T-helper 1 cell (primary cell): ENCODE results near the gene PPP1R1B.
A peak's percentile ranks its signal among the peaks of the same experiment; 100 is the strongest.

Experiments used
- DNase-seq, 5 donors: peaks; one replicate each; pipeline ENCODE4 v3.0.0-alpha.2; 2012 to 2020

PPP1R1B gene

DNA sequence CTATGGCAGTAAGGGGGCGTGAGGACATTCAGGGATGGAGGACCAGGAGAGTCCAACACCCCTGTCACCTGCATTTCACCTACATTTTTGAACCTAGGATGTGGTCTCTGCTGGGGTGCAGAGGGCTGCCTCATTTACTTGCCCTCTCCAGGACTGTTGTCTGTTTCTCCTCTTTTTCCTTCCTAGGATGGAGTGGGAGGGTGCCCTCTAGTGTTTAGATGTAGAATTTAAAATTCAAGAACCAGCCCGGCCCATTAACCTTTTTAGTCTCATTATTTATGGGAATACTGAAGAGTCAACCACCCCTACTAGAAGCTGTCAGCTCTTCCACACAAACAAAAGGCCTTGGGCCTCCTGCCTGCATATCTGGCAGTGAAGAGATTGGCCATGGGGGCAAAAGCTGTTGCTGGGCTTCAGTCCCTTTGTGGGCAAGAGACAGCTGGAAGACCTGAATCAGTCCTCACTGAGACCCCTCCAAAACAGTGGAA, 7.7 kb downstream of the PPP1R1B start:
- DNase-seq = peak in 1 of 5 donors; percentile 37

DNA sequence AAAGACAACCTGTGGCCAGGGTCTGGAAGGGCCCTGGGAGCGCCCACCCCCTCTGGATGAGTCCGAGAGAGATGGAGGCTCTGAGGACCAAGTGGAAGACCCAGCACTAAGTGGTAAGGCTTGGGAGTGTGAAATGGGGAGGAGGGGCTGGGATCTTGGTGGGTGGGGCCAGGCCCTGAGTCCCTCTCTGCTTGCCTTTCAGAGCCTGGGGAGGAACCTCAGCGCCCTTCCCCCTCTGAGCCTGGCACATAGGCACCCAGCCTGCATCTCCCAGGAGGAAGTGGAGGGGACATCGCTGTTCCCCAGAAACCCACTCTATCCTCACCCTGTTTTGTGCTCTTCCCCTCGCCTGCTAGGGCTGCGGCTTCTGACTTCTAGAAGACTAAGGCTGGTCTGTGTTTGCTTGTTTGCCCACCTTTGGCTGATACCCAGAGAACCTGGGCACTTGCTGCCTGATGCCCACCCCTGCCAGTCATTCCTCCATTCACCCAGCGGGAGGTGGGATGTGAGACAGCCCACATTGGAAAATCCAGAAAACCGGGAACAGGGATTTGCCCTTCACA, 8.9 kb downstream of the PPP1R1B start:
- no peak for DNase-seq

DNA sequence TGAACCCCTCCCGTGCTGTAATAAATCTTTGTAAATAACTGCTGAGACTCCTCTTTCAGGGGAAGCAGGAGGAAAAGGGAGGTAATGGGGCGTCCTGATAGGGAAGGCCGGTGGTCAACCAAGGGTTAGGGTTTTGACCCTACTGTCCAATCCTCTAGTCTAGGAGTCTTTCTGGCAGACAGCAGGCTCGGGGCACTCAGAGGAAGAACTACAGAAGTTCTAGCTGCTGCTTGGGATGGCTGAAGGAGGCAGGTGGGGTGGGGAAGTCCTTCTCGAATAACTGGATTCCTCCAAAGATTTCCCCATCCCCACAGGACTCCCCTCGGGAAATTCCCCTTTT, 9.8 kb downstream of the PPP1R1B start:
- DNase-seq = no peak

DNA sequence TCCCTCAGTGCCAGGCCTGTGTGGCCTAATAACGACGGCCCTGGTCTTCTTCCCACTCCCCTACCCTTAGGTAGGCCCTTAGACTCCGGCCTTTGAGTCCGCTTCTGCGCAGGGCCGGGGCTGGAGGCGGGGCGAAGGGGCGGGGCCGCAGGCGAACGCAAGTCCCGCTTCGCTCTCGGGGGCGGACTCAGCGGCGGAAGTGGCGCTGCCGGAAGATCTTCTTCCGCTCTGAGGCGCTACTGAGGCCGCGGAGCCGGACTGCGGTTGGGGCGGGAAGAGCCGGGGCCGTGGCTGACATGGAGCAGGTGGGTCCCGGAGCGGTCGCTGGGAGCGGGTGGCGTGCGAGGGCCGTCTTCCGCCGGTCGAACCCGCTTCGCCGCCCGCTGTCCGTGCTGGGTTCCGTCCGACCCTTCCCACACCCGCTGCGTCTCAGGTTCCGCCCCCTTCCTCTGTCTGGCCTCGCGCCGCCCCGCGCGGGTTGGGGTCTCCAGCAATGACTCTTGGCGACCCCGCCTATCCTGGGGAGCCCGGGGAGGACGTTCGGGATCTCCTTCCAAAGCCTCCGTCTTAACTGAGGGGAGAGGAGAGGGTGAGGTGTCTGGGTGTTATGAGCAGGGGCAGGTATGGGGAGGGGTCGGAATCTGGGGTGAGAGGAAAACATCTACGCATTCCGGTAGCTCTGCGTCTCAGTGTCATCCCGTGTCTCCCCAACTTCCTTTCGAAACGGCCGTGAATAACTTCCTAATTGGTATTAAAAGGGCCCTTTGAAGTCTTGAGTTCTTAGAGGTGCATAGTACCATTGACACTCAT, 10.4 kb downstream of the PPP1R1B start, which contains the start of gene STARD3:
TSS of gene STARD3 (plus strand) at position 218 of the 810 bp plus-strand sequence. CDS start 16,388 bp downstream, outside the sequence.
- DNase-seq = peak; percentile 85 to 93 (median 87)

DNA sequence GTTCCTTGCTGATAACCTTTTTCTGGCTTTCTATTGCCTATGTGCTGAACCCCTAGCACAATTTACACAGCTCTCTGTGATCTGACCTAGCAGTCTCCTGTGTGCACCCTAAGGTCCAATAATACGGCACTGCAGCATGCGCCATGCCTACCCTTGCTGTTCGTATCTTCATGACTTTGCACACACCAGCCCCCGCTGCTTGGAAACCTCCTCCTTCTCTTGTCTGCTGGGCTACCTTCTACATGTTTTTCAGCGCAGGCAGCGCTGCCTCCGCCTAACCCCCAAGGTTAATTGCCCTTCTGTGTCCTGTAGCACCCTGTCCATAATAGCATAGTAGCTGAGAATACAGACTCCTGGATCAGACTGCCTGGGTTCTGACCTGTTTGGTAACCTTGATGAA, 11.6 kb downstream of the PPP1R1B start:
- no peak for DNase-seq

DNA sequence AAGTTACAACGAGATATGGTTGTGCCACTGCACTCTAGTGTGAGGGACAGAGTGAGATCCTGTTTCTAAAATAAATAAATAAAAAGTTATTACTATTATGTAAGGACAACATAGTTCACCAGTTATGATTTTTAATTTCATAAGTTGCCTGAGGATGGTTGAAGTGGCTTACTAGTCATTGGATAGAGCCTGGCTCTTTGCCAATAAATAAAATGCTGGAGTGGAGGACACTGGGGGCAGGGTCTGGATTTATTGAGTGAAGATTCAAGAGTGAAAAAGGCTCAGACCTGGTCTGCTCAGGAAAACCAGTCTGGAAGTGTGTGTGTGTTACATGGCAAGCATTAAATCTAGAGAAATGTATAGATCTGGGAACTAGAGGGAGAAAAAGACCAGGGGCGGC, 12.3 kb downstream of the PPP1R1B start:
- no peak for DNase-seq

DNA sequence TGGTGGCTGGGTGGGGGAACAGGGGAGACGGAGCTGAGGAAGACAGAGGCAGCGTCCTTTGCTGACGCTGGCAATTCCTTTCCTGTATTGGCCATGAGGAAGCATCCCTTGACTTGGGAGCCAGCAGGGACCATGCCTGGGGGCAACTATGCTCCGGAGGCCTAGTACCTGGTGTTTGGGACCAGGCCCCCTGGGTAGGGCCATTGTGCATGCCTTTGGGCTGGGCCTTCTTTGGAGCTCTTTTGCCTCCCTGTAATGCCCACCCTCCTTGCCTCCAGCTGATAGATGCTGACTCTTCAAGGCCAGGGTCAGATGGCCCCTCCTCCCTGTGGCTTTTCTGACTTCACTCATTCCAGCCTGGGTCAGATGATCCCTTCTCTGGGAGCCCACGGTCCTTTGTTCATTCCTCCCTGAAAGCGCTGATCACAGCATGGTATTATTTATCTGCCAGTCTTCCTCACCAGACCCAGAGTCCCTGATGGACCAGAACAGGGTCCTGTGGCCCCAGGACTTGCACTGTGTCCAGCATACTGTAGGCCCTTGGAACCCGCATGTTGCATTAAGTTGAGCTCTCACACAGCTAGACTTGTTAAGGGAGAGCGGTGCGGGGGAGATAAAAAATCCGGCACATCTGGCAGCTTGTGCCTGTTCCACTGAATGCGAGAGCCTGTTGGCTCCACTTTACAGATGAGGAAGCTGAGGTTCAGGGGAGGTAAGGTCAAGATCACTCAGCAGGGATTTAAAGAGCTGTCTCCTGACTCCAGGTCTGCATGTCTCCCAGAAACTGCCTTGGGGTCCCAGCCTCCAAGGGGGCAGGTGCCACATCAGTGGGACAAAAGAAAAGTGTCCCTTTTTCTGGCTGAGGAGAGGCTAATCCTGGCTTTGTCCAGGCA, 13.1 kb downstream of the PPP1R1B start:
- DNase-seq = no peak

DNA sequence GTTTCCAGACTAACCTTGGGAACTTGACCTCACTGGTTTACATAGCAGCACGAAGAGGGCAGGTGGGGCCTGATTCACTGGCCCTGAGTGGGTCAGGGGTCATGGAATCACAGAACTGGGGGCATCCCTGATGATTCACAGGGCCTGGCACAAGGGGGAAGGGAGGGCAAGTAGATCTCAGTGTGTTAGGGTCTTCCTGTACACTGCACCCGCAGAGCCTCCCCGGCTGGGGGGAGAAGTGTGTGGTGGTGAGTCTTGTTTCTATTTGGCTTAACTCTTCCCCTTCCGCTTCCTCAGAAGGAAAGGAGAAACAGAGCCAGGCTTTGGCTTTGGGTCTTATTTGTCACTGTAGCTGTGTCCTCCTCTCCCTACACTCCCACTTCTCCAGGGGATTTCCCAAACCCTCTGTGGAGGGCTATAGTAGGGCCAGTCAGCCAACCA, 13.9 kb downstream of the PPP1R1B start:
- DNase-seq = no peak

DNA sequence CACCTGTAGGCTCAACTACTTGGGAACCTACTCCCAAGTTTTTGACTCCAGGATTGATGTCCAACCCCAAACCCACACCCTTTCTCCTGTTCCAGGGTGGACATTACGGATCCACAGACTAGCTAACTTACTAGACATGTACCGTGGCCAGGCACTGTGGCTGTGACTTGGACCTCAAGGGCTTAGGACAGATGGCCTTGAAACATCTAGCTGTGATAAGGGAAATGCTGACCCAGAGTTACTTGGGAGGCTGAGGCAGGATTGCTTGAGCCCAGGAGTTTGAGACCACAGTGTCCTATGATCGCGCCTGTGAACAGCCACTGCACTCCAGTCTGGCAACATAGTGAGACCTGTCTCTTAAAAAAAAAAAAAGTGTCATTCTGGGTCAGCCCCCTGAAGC, 14.3 kb downstream of the PPP1R1B start:
- DNase-seq = no peak

DNA sequence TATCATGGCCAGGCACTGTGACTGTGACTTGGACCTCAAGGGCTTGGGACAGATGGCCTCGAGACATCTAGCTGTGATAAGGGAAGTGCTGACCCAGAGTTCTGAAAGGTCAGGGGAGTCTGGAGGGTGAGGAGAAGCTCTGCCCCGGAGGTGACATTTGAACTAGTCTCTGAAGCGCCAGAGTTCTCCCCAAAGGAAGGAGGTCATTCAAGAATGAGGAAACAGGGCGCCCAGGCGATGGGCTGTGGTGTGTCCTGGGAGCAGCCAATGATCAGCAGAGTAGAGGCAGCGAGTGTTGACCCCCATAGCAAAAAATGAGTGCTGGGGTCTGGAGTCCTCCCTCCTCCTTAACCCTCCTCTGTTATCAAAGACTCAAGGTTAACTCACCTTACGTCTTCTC, 15.1 kb downstream of the PPP1R1B start:
- no peak for DNase-seq

DNA sequence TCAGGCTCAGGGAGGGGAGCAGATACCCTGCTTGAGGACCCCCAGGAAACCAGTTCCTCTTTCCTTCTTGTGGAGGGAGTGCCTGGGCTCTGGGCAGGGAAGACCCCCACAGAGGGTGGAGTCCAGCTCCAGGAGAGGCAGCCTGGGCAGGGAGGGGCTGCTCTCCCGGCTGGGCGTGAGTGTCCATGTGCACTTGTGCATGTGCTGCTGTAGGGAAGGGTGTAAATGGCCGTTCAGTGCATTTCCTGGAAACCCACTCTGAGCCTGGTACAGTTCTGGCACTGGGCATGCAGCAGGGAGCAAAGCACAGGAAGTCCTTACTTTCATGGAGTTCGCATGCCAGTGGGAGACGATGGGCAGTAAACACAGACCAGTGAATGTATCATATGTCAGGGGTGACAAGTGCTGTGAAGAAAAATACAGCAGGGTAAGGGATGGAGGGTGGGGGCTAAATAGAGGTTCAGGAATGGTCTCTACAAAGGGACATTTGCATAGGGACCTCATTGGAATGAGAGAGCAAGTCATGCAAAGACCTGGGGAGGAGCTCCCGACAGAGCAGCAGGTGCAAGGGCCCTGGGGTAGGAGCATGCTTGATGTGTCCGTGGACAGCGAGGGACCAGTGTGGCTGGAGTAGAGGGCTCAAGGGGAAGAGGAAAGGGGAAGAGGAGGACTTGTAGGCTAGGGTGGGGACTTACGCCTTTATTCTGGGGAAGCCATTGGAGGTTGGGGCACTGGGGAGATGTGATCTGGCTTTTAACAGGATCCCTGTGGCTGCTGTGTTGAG, 15.7 kb downstream of the PPP1R1B start:
- no peak for DNase-seq

DNA sequence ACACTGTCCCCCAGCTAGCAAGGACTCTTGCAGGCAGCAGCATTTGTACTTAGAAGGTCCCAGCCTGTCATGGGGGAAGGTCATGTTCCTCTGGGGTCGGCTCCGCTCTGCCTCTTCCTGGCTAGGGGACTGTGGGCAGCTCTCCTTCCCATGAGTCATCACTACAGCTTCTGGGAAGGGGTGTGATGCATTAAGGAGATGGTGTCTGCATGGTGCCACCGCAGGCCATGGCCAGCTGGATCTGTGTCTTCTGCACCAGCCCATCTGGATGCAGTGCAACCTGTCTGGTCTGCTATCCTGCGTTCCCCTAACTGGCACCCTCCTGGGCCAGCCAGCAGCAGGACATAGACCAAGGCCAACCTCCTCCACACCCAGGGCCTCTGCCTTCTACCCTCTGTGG, 16.5 kb downstream of the PPP1R1B start:
- DNase-seq = no peak

DNA sequence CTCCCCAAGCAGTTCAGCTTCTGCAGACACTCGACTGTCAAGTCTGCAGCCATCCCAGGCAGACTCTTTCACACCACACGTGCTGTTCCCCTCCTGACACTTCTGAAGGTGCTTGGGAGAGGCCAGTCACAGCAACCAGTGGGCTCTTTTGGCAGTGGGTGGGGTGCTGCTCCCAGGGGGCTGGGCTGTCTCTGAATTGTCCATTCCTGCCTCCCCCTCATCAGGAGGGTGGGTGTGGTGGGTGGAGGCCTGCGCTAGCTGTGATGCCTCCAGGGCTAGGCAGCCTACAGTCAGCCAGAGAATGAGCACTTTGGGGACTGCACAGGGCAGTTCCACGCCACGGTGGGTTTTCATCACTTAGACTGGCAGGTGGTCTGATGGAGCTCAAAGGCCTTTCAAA, 20.5 kb downstream of the PPP1R1B start:
- DNase-seq = no peak

DNA sequence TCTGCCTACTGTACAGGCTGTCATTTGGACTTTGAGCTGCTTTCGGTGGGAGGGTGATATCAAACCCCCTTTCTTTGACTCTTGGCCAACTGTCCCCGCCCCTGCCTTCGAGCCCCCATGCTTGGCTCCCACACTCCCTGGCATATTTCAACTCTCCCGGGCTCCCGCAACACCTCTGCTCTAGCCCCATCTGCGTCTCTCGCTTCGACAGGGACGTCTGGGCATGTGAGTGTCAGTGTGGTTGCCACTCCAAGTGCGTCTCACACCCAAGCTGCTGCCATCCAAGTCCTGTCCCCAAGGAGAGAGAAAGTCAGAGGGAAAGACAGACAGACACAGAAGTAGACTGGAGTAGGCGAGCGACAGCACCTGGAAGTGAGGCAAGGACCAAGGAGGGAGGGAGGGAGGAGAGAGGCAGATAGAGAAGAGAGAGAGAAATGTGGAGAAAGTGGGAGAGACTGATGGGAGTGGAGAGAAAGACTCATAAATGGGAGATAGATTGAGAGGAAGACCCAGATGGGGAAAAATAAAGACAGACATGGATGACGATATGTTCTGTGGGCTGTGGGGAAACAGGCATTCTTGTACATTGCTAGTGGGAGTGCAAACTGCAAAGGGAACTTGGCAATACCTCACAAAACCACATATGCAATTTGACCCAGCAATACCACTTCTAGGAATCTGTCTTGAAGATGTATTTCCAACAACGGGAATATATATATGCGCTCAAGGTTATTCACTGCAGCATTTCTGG, 22.0 kb downstream of the PPP1R1B start:
- DNase-seq = no peak

DNA sequence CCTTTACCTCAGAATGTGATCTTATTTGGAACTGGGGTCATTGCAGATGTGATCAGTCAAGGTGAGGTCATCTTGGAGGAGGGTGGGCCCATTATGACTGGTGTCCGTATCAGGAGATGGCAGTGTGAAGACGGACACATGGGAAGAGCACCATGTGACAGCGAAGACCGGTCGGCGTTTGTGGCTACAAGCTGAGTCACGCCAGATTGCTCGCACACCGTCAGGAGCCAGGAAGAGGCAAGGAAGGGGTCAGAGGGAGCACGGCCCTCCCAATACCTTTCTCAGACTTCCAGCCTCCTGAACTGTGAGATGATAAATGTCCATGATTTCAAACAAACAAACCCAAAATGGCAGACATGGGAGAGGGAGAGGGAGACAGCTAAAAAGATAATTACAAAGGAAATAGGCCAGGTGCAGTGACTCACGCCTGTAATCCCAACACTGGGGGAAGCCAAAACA, 23.4 kb downstream of the PPP1R1B start:
- no peak for DNase-seq

DNA sequence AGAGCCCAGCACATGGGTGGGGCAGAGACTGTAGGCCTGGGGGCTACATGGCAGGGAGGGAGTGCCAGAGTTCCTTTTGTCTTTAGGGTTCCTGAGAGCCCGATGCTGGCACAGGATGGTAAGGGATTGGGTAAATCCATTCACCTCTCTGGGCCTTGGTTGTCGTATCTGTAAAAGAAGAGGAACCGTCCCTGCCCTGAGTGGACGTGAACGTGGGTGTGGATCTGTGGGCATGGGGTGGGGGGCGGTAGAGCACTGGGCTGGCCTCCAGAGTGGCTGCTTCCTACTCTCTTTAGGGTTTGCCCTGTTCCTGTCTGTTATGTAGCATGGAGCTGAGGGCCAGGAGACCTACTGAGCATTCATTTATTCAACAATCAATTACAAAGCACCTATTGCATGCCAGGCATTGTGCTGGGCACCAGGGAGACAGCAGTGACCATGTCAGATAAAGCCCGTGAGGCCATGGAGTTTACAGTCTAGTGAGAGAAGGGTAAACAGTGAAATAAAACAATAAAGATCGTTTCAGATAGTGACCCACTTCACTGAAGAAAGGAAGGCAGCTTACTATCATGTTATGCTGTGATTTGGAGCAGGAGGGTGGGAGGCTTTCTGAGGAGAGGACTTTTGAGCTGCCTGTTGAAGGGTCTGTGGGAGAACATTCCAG, 25.3 kb downstream of the PPP1R1B start:
- no peak for DNase-seq

DNA sequence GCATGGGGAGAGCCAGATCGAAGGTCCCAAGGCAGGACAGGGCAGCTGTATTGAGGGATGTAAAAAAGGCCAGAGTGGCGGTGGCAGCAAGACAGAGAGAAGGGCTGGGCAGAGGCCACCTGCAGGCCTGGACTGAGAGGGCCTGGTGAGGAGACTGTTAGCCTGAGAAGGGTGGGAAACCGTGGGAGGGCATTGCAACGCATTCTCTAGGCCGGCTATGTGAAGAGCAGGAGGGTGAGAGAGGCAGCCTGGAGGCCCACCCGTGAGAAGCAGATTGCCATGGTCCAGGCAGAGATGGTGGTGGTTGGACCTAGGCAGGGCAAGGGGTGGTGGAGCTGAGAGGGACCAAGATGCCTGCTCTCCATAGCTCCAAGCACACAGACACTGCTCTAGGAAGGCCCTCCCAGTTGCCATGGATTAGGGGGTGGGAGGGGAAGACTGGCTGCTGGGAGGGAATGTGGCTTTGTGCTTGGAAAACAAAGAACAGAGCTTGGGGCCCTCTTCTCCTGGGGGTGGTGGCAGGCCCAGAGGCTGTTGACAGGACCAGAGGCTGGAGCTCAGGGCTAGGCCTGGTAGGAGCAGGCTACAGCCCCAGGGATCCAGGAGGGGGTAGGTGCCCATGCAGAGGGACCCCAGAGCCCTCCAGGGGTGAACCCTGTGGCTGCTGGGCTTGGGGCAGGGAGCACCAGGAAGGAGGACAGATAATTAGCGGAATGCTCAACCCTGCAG, 26.0 kb downstream of the PPP1R1B start:
- no peak for DNase-seq

DNA sequence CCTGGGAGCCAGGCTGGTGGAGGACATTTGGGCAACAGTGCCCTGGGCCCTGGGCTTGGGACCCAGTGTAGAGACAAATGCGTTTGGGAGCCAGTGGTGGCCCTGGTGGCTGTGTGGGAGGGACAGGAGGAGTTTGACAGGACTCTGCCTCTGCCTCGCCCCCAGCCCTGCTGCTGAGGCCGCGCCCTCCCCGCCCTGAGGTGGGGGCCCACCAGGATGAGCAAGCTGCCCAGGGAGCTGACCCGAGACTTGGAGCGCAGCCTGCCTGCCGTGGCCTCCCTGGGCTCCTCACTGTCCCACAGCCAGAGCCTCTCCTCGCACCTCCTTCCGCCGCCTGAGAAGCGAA, 26.5 kb downstream of the PPP1R1B start:
- no peak for DNase-seq

DNA sequence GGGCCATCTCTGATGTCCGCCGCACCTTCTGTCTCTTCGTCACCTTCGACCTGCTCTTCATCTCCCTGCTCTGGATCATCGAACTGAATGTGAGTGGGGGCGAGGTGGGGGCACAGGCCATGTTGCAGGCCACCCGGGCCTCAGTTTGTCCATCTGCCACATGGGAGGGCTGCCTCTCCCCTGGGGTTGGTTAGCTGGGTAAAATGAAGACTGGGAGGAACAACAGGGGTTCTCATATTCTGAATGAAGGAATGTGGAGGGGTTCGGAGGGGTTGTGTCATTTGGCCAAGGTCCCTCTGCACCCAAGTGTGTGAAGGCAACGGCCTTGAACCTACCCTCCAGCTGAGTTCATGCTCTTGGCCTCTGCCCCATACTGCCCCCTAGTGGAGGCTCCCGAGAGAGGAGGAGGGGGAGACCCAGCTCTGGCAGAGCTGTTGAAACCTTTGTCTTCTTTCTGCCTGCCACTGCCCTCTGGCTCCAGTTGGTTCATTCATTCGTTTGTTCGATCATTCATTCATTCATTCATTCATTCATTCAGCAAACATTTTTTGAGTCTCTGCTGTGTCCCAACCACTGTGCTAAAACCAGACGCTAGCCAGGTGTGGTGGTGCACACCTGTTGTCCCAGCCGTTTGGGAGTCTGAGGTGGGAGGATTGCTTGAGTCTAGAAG, 27.0 kb downstream of the PPP1R1B start:
- DNase-seq = peak; percentile 51 to 80 (median 67)

DNA sequence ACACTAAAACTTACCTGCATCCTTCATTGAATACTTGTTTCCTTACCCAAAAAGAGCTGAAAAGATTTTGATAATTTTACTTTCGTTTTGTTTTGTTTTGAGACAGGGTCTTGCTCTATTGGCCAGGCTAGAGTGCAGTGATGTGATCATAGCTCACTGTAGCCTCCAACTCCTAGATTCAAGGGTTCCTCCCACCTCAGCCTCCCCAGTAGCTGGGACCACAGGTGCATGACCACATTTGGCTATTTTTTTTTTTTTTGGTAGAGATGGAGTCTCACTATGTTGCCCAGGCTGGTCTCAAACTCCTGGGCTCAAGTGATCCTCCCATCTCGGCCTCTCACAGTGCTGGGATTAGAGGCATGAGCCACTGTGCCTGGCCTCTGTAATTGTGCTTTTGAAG, 28.4 kb downstream of the PPP1R1B start:
- no peak for DNase-seq
